ENCODE measurements around the gene F10.

GRCh38 chr13:113195360-113195759 lies 72.8 kb downstream of the F10 start:
- TF ChIP-seq TRIM25 (IDR thresholded peaks at IDR 0.05; ENCODE audit: borderline replicate concordance) (no peak), FOS (IDR thresholded peaks at IDR 0.05; ENCODE audit: extremely low read depth, insufficient read length) (no peak)

All from K562 (cell line).